GM19193 (cell line): ENCODE data around the gene KRT6A.

ENCODE experiments used
- POLR2A ChIP-seq: IDR thresholded peaks from 4 replicates; pipeline ENCODE4 v1.6.1; 2011; ENCODE audit not compliant: insufficient read depth, insufficient read length; ENCODE audit errors: extremely low read depth

The KRT6A gene

DNA sequence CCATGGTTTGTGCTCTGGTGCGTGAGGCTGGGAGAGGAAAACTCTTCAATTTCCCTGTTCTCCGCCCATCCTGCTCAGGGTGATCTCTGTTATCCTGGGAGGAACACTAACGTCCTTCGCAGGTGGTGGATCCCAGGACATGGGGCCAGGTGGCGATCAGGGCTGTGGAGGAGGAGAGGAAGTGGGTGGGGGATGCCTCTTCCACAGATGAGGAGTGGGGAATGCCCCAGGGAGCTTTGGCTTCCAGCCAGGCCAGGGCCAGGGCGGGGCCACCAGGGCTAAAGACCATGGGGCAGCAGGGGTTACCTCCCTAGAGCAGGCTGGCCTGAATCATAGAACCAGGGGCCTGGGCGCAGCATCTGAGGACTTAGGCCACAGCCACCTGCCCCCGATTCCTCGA, 55.5 kb downstream of the KRT6A start:
- no peak for TF ChIP-seq POLR2A
